OCI-LY3 (cell line): Measurements from ENCODE around the gene IRF2.

Experiments used
- H2AFZ ChIP-seq: fragments of 200-600, 300-600 bp; shearing (Covaris generic); 2 replicates; pipeline ENCODE4 v1.6.0; 2014; ENCODE audit warnings: antibody characterized with exemption, low read depth, low read length
- H3K27ac ChIP-seq: fragments of 200-600, 300-600 bp; sonication (generic); 2 replicates; pipeline ENCODE4 v1.5.1; 2014; ENCODE audit warnings: mild to moderate bottlenecking, low read length, moderate library complexity, mixed read lengths
- H3K27me3 ChIP-seq: fragments of 200-600, 300-600 bp; sonication (generic); 2 replicates; pipeline ENCODE4 v1.6.1; 2014; ENCODE audit warnings: low read depth, low read length, mixed read lengths
- H3K36me3 ChIP-seq: fragments of 200-600, 300-600 bp; sonication (generic); replicated peaks from 2 replicates; pipeline ENCODE3; 2014; ENCODE audit warnings: low read depth, low read length, mixed read lengths
- H3K4me1 ChIP-seq: fragments of 300-600, 200-600 bp; sonication (generic); 2 replicates; pipeline ENCODE4 v1.6.1; 2014; ENCODE audit warnings: low read length, mixed read lengths
- H3K4me2 ChIP-seq: fragments of 200-600, 300-600 bp; sonication (generic); 2 replicates; pipeline ENCODE4 v1.6.1; 2014; ENCODE audit warnings: low read length, mixed read lengths
- H3K4me3 ChIP-seq: fragments of 300-600, 200-600 bp; sonication (generic); 2 replicates; pipeline ENCODE4 v1.5.1; 2014; ENCODE audit warnings: antibody characterized with exemption, mild to moderate bottlenecking, low read length, moderate library complexity
- H3K79me2 ChIP-seq: fragments of 300-600, 200-600 bp; shearing (Covaris generic); 2 replicates; pipeline ENCODE4 v1.6.1; 2014; ENCODE audit warnings: mild to moderate bottlenecking, low read length, mixed read lengths
- H3K9ac ChIP-seq: fragments of 300-600, 200-600 bp; shearing (Covaris generic); 2 replicates; pipeline ENCODE4 v1.6.0; 2014; ENCODE audit warnings: mild to moderate bottlenecking, low read length, moderate library complexity
- H3K9me3 ChIP-seq: fragments of 200-600, 300-600 bp; shearing (Covaris generic); 2 replicates; pipeline ENCODE4 v1.6.1; 2014; ENCODE audit warnings: low read length, mixed read lengths; ENCODE audit not compliant: insufficient read depth
- H4K20me1 ChIP-seq: fragments of 200-600, 300-600 bp; sonication (generic); 2 replicates; pipeline ENCODE4 v1.6.1; 2016; ENCODE audit warnings: low read length, mixed read lengths; ENCODE audit not compliant: insufficient read depth
- CTCF ChIP-seq: fragments of 200-600, 300-600 bp; sonication (generic); IDR thresholded peaks from 2 replicates; pipeline ENCODE4 v1.5.1; 2014; ENCODE audit warnings: antibody characterized with exemption, low read length, low read depth
- EZH2phosphoT487 ChIP-seq: fragments of 200-600 bp; shearing (Covaris generic); IDR thresholded peaks from 2 replicates; pipeline ENCODE4 v1.6.1; 2018; ENCODE audit warnings: antibody characterized with exemption, mixed run types, low read depth

The IRF2 gene

GRCh38 chr4:184471881-184472613 is 2.3 kb downstream of the IRF2 start:
- Histone ChIP-seq H3K9me3 (no peaks in the 10 kb centered on the region), H2AFZ (no peak overlapping the region), H3K36me3 (no peaks in the 10 kb centered on the region), H4K20me1 (peaks cover 35% of the 10 kb centered on the region; the same call in 1 of the 2 replicates), H3K27ac (peak overlapping the region; percentile 98), H3K4me2 (peak overlapping the region; percentile 78), H3K79me2 (peaks cover 84% of the 10 kb centered on the region), H3K4me3 (peak overlapping the region; percentile 93), H3K27me3 (no peaks in the 10 kb centered on the region), H3K9ac (peak overlapping the region; percentile 96), H3K4me1 (peaks cover 23% of the 10 kb centered on the region)
- TF ChIP-seq EZH2phosphoT487 (no peak), CTCF (no peak)

GRCh38 chr4:184470785-184471110 is 3.6 kb downstream of the IRF2 start:
- Histone ChIP-seq H3K9me3 (no peaks in the 10 kb centered on the region), H3K27ac (no peak overlapping the region), H3K4me3 (no peak overlapping the region), H3K36me3 (no peaks in the 10 kb centered on the region), H3K79me2 (peaks cover 95% of the 10 kb centered on the region), H2AFZ (no peak overlapping the region), H3K4me1 (peaks cover 23% of the 10 kb centered on the region), H3K9ac (no peak overlapping the region), H4K20me1 (peaks cover 41% of the 10 kb centered on the region; the same call in 1 of the 2 replicates), H3K4me2 (peak overlapping the region; percentile 78; the same call in 1 of the 2 replicates), H3K27me3 (no peaks in the 10 kb centered on the region)
- TF ChIP-seq CTCF (no peak), EZH2phosphoT487 (no peak)

- H3K36me3 ChIP-seq = no peaks in the 10 kb centered on the region
- peaks cover 17% of the 10 kb centered on the region for H3K4me1 ChIP-seq
- no peaks in the 10 kb centered on the region for H3K9me3 ChIP-seq
- no peak overlapping the region for H3K27ac ChIP-seq
- no peak overlapping the region for H2AFZ ChIP-seq
- H4K20me1 ChIP-seq = peaks cover 61% of the 10 kb centered on the region; the same call in 1 of the 2 replicates
- TF ChIP-seq CTCF (no peak), EZH2phosphoT487 (no peak)
- no peak overlapping the region for H3K9ac ChIP-seq
- H3K27me3 ChIP-seq = no peaks in the 10 kb centered on the region
- peaks cover 93% of the 10 kb centered on the region for H3K79me2 ChIP-seq
- no peak overlapping the region for H3K4me3 ChIP-seq
- no peak overlapping the region for H3K4me2 ChIP-seq
Measured at GRCh38 chr4:184466634-184467033, 7.7 kb downstream of the IRF2 start.

- H3K4me3 ChIP-seq = no peak overlapping the region
- no peak overlapping the region for H3K4me2 ChIP-seq
- no peak overlapping the region for H3K9ac ChIP-seq
- no peaks in the 10 kb centered on the region for H3K27me3 ChIP-seq
- no peaks in the 10 kb centered on the region for H3K36me3 ChIP-seq
- TF ChIP-seq EZH2phosphoT487 = no peak
- TF ChIP-seq CTCF = no peak
- peaks cover 91% of the 10 kb centered on the region for H3K79me2 ChIP-seq
- no peak overlapping the region for H2AFZ ChIP-seq
- H4K20me1 ChIP-seq = peaks cover 52% of the 10 kb centered on the region
- H3K27ac ChIP-seq = no peak overlapping the region
- 0 out of 2 replicates have a peak, but pooled peaks cover under 1% of the 10 kb centered on the region for H3K4me1 ChIP-seq
- no peaks in the 10 kb centered on the region for H3K9me3 ChIP-seq
Measured at GRCh38 chr4:184464759-184465454, 9.4 kb downstream of the IRF2 start.
